OCI-LY7 (cell line): ENCODE results near the gene TNNT1. TPM values are rescaled to one million over a fixed set of nuclear protein-coding genes. Genes with fewer than 3 reads are reported as not detected.

Source experiments
- BruUV-seq: library from RNA; stranded (reverse); fragments of 400-500 nt; replicated peaks from 2 replicates; lab custom pipeline; 2021; lab: Mats Ljungman, UMichigan
- CTCF ChIA-PET: fragments of 300-600 bp; sonication (Branson Sonifier 250); formaldehyde crosslinking; loops from one replicate; lab custom pipeline; 2022; ENCODE audit warnings: antibody characterized with exemption; ENCODE audit not compliant: unreplicated experiment; lab: Charles Lee
- POLR2A ChIA-PET: fragments of 300-600 bp; sonication (Branson Sonifier 250); formaldehyde crosslinking; loops from one replicate; lab custom pipeline; 2022; ENCODE audit warnings: antibody characterized with exemption; lab: Charles Lee
- DNase-seq: peaks from one replicate; pipeline ENCODE4 v3.0.0-alpha.2; 2015; ENCODE audit warnings: low spot score
- H2AFZ ChIP-seq: fragments of 200-600 bp; sonication (generic), shearing (Covaris generic); 2 replicates; pipeline ENCODE4 v1.6.1; 2014; ENCODE audit warnings: mild to moderate bottlenecking, antibody characterized with exemption, low read length, moderate library complexity
- H3K27ac ChIP-seq: fragments of 200-600 bp; sonication (generic); 2 replicates; pipeline ENCODE4 v1.5.1; 2014; ENCODE audit warnings: mixed run types, low read depth, mild to moderate bottlenecking, moderate library complexity, low read length, inconsistent platforms; ENCODE audit not compliant: poor library complexity, severe bottlenecking
- H3K36me3 ChIP-seq: fragments of 200-600 bp; sonication (generic); 2 replicates; pipeline ENCODE4 v1.6.1; 2014; ENCODE audit warnings: mild to moderate bottlenecking, antibody characterized with exemption, low read length, moderate library complexity, mixed read lengths; ENCODE audit not compliant: insufficient read depth
- H3K4me1 ChIP-seq: fragments of 200-600 bp; sonication (generic); 2 replicates; pipeline ENCODE4 v1.5.1; 2014; ENCODE audit warnings: mild to moderate bottlenecking, low read length; ENCODE audit not compliant: insufficient read depth, poor library complexity, severe bottlenecking
- H3K4me2 ChIP-seq: fragments of 200-600 bp; sonication (generic); 2 replicates; pipeline ENCODE4 v1.6.1; 2014; ENCODE audit warnings: mild to moderate bottlenecking, low read length
- H3K4me3 ChIP-seq: fragments of 200-600 bp; sonication (generic); 2 replicates; pipeline ENCODE4 v1.5.1; 2014; ENCODE audit warnings: mild to moderate bottlenecking, low read depth, low read length; ENCODE audit not compliant: poor library complexity, severe bottlenecking
- H3K79me2 ChIP-seq: fragments of 200-600 bp; sonication (generic); 2 replicates; pipeline ENCODE4 v1.6.1; 2016; ENCODE audit warnings: low read depth, mild to moderate bottlenecking, low read length, moderate library complexity, mixed read lengths; ENCODE audit not compliant: insufficient read depth
- H3K9me2 ChIP-seq: fragments of 200-600 bp; sonication (generic); 2 replicates; pipeline ENCODE4 v1.6.1; 2016; ENCODE audit warnings: mild to moderate bottlenecking, low read length, mixed read lengths; ENCODE audit not compliant: insufficient read depth
- H3K9me3 ChIP-seq: fragments of 200-600 bp; sonication (generic); 2 replicates; pipeline ENCODE4 v1.6.1; 2014; ENCODE audit warnings: mild to moderate bottlenecking, mixed run types, low read length, mixed read lengths
- H4K20me1 ChIP-seq: fragments of 200-600 bp; sonication (generic); 2 replicates; pipeline ENCODE4 v1.6.1; 2014; ENCODE audit warnings: mild to moderate bottlenecking, antibody characterized with exemption, low read length, moderate library complexity, mixed read lengths; ENCODE audit not compliant: insufficient read depth
- CTCF ChIP-seq: fragments of 200-600 bp; sonication (generic); conservative IDR thresholded peaks from 2 replicates; pipeline ENCODE4 v1.5.1; 2014; ENCODE audit warnings: mild to moderate bottlenecking, antibody characterized with exemption, low read length, moderate library complexity, mixed read lengths
- EZH2phosphoT487 ChIP-seq: fragments of 200-600 bp; sonication (generic); IDR thresholded peaks from 2 replicates; pipeline ENCODE4 v1.6.1; 2018; ENCODE audit warnings: low read depth, borderline replicate concordance, mild to moderate bottlenecking, mixed run types, antibody characterized with exemption, low read length, moderate library complexity, mixed read lengths
- intact Hi-C: fragments of 100-400 bp; cut with micrococcal nuclease; formaldehyde crosslinking; loops from one replicate; pipeline ENCODE4 v1.10.0; 2022; ENCODE audit not compliant: unreplicated experiment
- total RNA-seq, 2 experiments: library from RNA; depleted of rRNA in 1 of 2; stranded (reverse); fragments of >200 nt in 1 of 2; shearing (Covaris generic) in 1 of 2; gene quantifications; 2 replicates each; pipeline ENCODE4 v1.2.3, GENCODE V29; 2014 to 2022

The TNNT1 gene
- total RNA-seq, 2 experiments from 2014 or later, result 11.2 to 21.9 TPM

DNA sequence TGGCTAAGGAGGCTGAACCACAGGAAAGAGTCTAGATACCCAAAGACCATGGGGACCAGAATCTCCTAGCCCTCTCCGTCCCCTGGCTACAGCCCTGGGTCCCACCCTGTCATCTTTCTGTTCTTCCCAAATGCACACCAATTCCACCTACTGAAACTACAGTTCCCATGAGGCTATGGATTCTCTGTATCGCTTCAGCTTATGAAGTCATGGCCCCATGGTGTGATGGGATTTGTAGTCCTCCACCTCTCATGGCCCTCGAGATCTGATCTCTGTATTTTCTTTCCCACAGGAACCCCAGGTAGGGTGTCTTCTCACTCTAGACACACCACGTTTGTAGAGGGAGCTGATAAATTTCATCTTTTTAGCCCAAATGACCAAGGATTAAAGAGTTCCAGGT, 48.5 kb upstream of the TNNT1 start:
- ChIA-PET POLR2A (interaction anchor here (0.6 kb wide), 1 partner anchor 138 kb away, joined by 3 read pairs; no protein-coding TSS in a partner anchor), CTCF (no interaction called here)
- no peak overlapping the region for H3K27ac ChIP-seq
- H3K4me2 ChIP-seq, result no peak overlapping the region
- no peaks in the 10 kb centered on the region for H3K36me3 ChIP-seq
- H2AFZ ChIP-seq, result no peak overlapping the region
- no TSS peak for BruUV-seq
- intact Hi-C loops, result no loop called here
- H3K4me1 ChIP-seq, result no peaks in the 10 kb centered on the region
- H4K20me1 ChIP-seq, result no peaks in the 10 kb centered on the region
- no peaks in the 10 kb centered on the region for H3K79me2 ChIP-seq
- no peak for TF ChIP-seq EZH2phosphoT487
- TF ChIP-seq CTCF, result no peak
- no peaks in the 10 kb centered on the region for H3K9me2 ChIP-seq
- H3K9me3 ChIP-seq, result no peaks in the 10 kb centered on the region
- no peak overlapping the region for H3K4me3 ChIP-seq
- DNase-seq, result peak; percentile 62

- POLR2A ChIA-PET, result no interaction called here
- Histone ChIP-seq H4K20me1 (no peaks in the 10 kb centered on the region), H3K4me1 (no peaks in the 10 kb centered on the region), H3K4me3 (no peak overlapping the region), H3K36me3 (no peaks in the 10 kb centered on the region), H2AFZ (no peak overlapping the region; the same call in 1 of the 2 replicates), H3K9me3 (no peaks in the 10 kb centered on the region), H3K9me2 (no peaks in the 10 kb centered on the region), H3K4me2 (no peak overlapping the region), H3K79me2 (no peaks in the 10 kb centered on the region), H3K27ac (no peak overlapping the region)
- intact Hi-C loops, result no loop called here
- no peak for TF ChIP-seq CTCF
- TF ChIP-seq EZH2phosphoT487, result no peak
- peak; percentile 41 for DNase-seq
- CTCF ChIA-PET, result no interaction called here
- BruUV-seq, result no TSS peak
Measured at GRCh38 chr19:55196803-55197202, 47.8 kb upstream of the TNNT1 start.

GRCh38 chr19:55193481-55193880, 44.5 kb upstream of the TNNT1 start:
- H3K9me3 ChIP-seq, result no peaks in the 10 kb centered on the region
- no peak overlapping the region for H2AFZ ChIP-seq
- no peak for DNase-seq
- H3K4me2 ChIP-seq, result no peak overlapping the region
- CTCF ChIA-PET, result no interaction called here
- no peak overlapping the region for H3K4me3 ChIP-seq
- H3K36me3 ChIP-seq, result no peaks in the 10 kb centered on the region
- BruUV-seq, result no TSS peak
- POLR2A ChIA-PET, result interaction anchor here (0.7 kb wide), 1 partner anchor 51 kb away, joined by 3 read pairs; no protein-coding TSS in a partner anchor
- H3K79me2 ChIP-seq, result no peaks in the 10 kb centered on the region
- intact Hi-C loops, result no loop called here
- no peaks in the 10 kb centered on the region for H4K20me1 ChIP-seq
- TF ChIP-seq CTCF (no peak), EZH2phosphoT487 (no peak)
- H3K4me1 ChIP-seq, result no peaks in the 10 kb centered on the region
- no peak overlapping the region for H3K27ac ChIP-seq
- no peaks in the 10 kb centered on the region for H3K9me2 ChIP-seq
